GM12874 (cell line): ENCODE measurements around the gene RAB37.

ENCODE experiments used
- CTCF ChIP-seq: IDR thresholded peaks from 2 replicates; pipeline ENCODE4 v1.5.1; 2011; ENCODE audit warnings: low read depth, mild to moderate bottlenecking, control low read depth, low read length, moderate library complexity; ENCODE audit not compliant: insufficient read depth

RAB37 gene

GRCh38 chr17:74752415-74752814, 15.4 kb downstream of the RAB37 start:
- no peak for TF ChIP-seq CTCF

- TF ChIP-seq CTCF: no peak
Measured at GRCh38 chr17:74752822-74753401, 15.9 kb downstream of the RAB37 start.

- TF ChIP-seq CTCF: no peak
Measured at GRCh38 chr17:74754832-74755231, 17.8 kb downstream of the RAB37 start.

- TF ChIP-seq CTCF: no peak
Measured at GRCh38 chr17:74755533-74755932, 18.5 kb downstream of the RAB37 start.

- TF ChIP-seq CTCF: no peak
Measured at GRCh38 chr17:74756891-74757290, 19.8 kb downstream of the RAB37 start.

GRCh38 chr17:74757502-74757901, 20.4 kb downstream of the RAB37 start:
- no peak for TF ChIP-seq CTCF

GRCh38 chr17:74757931-74758847, 21.1 kb downstream of the RAB37 start:
- no peak for TF ChIP-seq CTCF
